Bronchial epithelial cell (primary cell): ENCODE data around the gene VSIG2. TPM values are rescaled to one million over a fixed set of nuclear protein-coding genes. Genes with fewer than 3 reads are reported as not detected.

Experiments used
- DNase-seq: peaks from one replicate; pipeline ENCODE4 v3.0.0-alpha.2; 2010; ENCODE audit warnings: low read depth
- FAIRE-seq: peaks from 2 replicates; lab custom pipeline; 2011; peaks lifted over from hg19 to GRCh38; lab: Jason Lieb, UNC
- H3K27me3 ChIP-seq: 2 replicates; pipeline ENCODE4 v1.5.1; 2011; ENCODE audit warnings: low read length; ENCODE audit not compliant: control insufficient read depth, insufficient read depth
- H3K36me3 ChIP-seq: 2 replicates; pipeline ENCODE4 v1.5.1; 2011; ENCODE audit warnings: low read length; ENCODE audit not compliant: control insufficient read depth, insufficient read depth
- H3K4me3 ChIP-seq: 2 replicates; pipeline ENCODE4 v1.5.1; 2011; ENCODE audit warnings: mild to moderate bottlenecking, low read depth, low read length, control low read depth
- total RNA-seq: library from RNA; depleted of rRNA; stranded (reverse); fragments of >200 nt; gene quantifications from 2 replicates; pipeline ENCODE4 v1.2.1, GENCODE V29; 2014
- TF ChIP-seq, protein P1 (sequence below): IDR thresholded peaks from 2 replicates; pipeline ENCODE4 v1.5.1; 2011; ENCODE audit warnings: mild to moderate bottlenecking, moderate library complexity, low read length, control low read depth, inconsistent platforms; ENCODE audit not compliant: insufficient read depth, severe bottlenecking

Gene VSIG2
- total RNA-seq, 1 donor from 2014 or later, result 0.53 TPM

DNA sequence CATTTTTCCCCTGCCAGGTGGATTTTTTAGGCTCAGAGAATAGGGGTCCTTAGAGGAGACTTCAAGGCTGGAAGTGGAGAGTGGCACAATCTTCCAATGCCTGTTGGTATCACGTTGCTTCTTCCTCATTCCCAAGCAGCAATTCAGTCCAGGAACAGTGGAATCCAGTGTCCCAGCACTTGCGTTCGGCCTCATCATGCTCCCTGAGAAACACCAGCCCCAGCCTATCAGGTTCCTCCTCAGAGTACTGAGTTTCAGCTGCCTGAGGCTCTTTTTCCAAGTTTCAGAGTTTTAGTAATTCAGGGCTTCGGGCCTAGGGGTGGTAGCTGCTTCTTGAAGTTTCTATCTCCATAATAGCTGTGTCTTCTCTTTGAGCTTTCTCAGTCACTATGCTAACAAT is 44.2 kb downstream of the VSIG2 start:
- DNase-seq (no peak), FAIRE-seq (no peak)
- H3K27me3 ChIP-seq, result peaks cover 2% of the 10 kb centered on the region
- TF ChIP-seq, protein P1, sequence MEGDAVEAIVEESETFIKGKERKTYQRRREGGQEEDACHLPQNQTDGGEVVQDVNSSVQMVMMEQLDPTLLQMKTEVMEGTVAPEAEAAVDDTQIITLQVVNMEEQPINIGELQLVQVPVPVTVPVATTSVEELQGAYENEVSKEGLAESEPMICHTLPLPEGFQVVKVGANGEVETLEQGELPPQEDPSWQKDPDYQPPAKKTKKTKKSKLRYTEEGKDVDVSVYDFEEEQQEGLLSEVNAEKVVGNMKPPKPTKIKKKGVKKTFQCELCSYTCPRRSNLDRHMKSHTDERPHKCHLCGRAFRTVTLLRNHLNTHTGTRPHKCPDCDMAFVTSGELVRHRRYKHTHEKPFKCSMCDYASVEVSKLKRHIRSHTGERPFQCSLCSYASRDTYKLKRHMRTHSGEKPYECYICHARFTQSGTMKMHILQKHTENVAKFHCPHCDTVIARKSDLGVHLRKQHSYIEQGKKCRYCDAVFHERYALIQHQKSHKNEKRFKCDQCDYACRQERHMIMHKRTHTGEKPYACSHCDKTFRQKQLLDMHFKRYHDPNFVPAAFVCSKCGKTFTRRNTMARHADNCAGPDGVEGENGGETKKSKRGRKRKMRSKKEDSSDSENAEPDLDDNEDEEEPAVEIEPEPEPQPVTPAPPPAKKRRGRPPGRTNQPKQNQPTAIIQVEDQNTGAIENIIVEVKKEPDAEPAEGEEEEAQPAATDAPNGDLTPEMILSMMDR, result no peak
- H3K4me3 ChIP-seq, result no peak overlapping the region
- no peaks in the 10 kb centered on the region for H3K36me3 ChIP-seq

DNA sequence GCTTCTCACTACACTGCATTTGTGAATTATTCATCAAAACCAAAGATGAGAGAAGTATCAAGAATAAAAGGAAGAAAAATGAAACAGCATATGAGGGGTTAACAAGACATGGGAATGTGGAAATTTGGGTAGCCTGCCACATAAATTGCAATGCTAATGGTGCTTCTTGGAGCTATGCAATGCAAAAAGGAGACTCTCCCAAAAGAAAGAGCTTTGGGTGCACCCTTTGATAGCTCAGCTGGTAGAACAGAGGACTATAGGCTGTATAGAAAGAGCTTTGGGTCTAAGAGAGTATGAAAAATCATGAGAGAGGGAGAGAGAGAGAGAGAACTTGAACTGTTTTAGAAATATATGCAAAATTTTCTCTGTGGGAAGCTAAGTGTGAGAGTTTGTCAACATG is 52.0 kb downstream of the VSIG2 start:
- Histone ChIP-seq H3K27me3 (peaks cover 2% of the 10 kb centered on the region), H3K4me3 (no peak overlapping the region), H3K36me3 (no peaks in the 10 kb centered on the region)
- FAIRE-seq (no peak), DNase-seq (no peak)
- TF ChIP-seq, protein P1, result no peak

DNA sequence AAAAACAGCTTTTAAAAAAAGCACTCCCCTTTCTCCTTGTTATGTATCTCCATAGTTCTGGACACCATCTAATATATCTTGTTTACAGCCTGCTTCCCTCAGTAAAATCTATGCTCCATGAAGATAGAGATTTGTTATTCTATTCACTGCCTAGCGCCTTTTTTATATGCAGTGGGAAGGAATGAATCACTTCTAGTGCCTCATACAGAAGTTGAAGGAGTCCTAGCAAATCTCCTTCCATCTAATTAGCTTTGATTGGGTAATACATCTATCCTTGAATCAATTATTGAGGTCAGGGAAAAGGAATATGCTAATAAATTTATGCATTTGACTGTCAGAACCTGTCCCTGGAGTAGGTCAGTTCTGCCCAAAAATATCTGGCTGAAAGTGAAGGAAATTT is 52.5 kb downstream of the VSIG2 start:
- no peak for FAIRE-seq
- peaks cover 2% of the 10 kb centered on the region for H3K27me3 ChIP-seq
- no peak overlapping the region for H3K4me3 ChIP-seq
- TF ChIP-seq, protein P1, result no peak
- H3K36me3 ChIP-seq, result no peaks in the 10 kb centered on the region
- DNase-seq, result no peak

Other genes starting within 250 kb of the VSIG2 start
- not detected in 2 replicates for gene OR8B12, start 208.6 kb downstream of the VSIG2 start, total RNA-seq
- not detected in 2 replicates for gene OR8A1, start 182.3 kb downstream of the VSIG2 start, total RNA-seq
- not detected in 2 replicates for gene PANX3, start 140.8 kb downstream of the VSIG2 start, total RNA-seq
- 21.9 and 28.0 TPM in 2 replicates for gene TBRG1, start 129.4 kb downstream of the VSIG2 start, total RNA-seq
- gene SIAE, start 78.5 kb downstream of the VSIG2 start, total RNA-seq, result 9.0 and 10.8 TPM in 2 replicates
- gene SPA17, start 78.4 kb downstream of the VSIG2 start, total RNA-seq, result 2.4 and 5.8 TPM in 2 replicates
- gene NRGN, start 12.3 kb downstream of the VSIG2 start, total RNA-seq, result not detected in 2 replicates
- gene ESAM, start 10.0 kb upstream of the VSIG2 start, total RNA-seq, result not detected in 2 replicates
- 2.9 TPM in 2 replicates for gene MSANTD2, start 48.2 kb upstream of the VSIG2 start, total RNA-seq
- gene ROBO3, start 113.2 kb upstream of the VSIG2 start, total RNA-seq, result 29.5 and 30.2 TPM in 2 replicates
- gene ROBO4, start 145.6 kb upstream of the VSIG2 start, total RNA-seq, result under 0.01 TPM in 1 of 2 replicates, not detected in the other
- gene HEPN1, start 167.0 kb upstream of the VSIG2 start, total RNA-seq, result not detected in 2 replicates
- gene HEPACAM, start 183.8 kb upstream of the VSIG2 start, total RNA-seq, result not detected in 2 replicates
- 1.1 and 1.8 TPM in 2 replicates for gene CCDC15, start 201.9 kb upstream of the VSIG2 start, total RNA-seq